NB4 (cell line): Measurements from ENCODE around the gene FAM193A.

ENCODE experiments used
- TF ChIP-seq, protein P1 (sequence below): IDR thresholded peaks from 2 replicates; pipeline ENCODE4 v1.6.1; 2011; ENCODE audit warnings: low read depth, low read length
- TF ChIP-seq, protein P2 (sequence below): IDR thresholded peaks from one replicate; pipeline ENCODE4 v1.5.1; 2012; ENCODE audit warnings: low read depth, low read length

DNA sequence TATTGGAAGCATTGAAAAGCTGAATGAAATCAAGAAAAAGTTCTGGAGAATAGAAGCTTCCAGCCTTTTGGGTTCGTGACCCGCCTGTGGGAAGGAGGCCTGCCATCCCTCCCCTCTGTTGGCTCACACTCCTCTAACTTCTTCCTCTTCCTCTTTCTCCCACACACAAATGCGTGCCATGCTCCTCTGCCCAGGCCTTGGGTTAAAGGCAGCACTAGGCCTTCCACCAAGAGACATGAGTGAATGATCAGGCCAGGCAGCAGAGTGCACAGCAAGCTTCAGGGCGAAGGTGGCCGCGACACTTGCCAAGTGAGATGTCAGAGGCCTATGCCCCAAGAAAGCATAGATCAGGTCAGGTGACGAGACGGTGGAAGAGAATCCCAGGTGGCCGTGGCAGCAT is 38.4 kb downstream of the FAM193A start:
- TF ChIP-seq, protein P1, sequence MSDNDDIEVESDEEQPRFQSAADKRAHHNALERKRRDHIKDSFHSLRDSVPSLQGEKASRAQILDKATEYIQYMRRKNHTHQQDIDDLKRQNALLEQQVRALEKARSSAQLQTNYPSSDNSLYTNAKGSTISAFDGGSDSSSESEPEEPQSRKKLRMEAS, result peak; percentile 87
- TF ChIP-seq, protein P2, sequence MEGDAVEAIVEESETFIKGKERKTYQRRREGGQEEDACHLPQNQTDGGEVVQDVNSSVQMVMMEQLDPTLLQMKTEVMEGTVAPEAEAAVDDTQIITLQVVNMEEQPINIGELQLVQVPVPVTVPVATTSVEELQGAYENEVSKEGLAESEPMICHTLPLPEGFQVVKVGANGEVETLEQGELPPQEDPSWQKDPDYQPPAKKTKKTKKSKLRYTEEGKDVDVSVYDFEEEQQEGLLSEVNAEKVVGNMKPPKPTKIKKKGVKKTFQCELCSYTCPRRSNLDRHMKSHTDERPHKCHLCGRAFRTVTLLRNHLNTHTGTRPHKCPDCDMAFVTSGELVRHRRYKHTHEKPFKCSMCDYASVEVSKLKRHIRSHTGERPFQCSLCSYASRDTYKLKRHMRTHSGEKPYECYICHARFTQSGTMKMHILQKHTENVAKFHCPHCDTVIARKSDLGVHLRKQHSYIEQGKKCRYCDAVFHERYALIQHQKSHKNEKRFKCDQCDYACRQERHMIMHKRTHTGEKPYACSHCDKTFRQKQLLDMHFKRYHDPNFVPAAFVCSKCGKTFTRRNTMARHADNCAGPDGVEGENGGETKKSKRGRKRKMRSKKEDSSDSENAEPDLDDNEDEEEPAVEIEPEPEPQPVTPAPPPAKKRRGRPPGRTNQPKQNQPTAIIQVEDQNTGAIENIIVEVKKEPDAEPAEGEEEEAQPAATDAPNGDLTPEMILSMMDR, result no peak
